H1 (cell line): ENCODE results near the gene MEF2A. TPM values are rescaled to one million over a fixed set of nuclear protein-coding genes. Genes with fewer than 3 reads are reported as not detected.

Experiments
- PHF8 ChIP-seq: fragments of 200-600 bp; sonication (generic); conservative IDR thresholded peaks from 2 replicates; pipeline ENCODE4 v1.7.1; 2012; ENCODE audit warnings: low read depth, mild to moderate bottlenecking, inconsistent platforms, low read length, moderate library complexity
- polyA plus RNA-seq, 7 experiments: library from polyadenylated mRNA; depleted of rRNA in 3 of 7; stranded (reverse) in 5 of 7; unstranded in 2 of 7; fragments of >200 nt in 5 of 7; fragments of 200-250 nt in 2 of 7; gene quantifications; 1 replicate in 5 of 7; 2 replicates in 1 of 7; 4 replicates in 1 of 7; pipeline versions ENCODE4 v1.2.1 to v1.2.3, GENCODE V29; 2011 to 2013; ENCODE audit warnings: missing spikeins in 2 of 7, mixed read lengths in 2 of 7
- total RNA-seq: library from RNA; stranded (reverse); fragmentation: NEBNext Ultra II Directional; extraction: Animal tissue kit (Norgen Biotek cat#: 25700); gene quantifications from 2 replicates; pipeline ENCODE4 v1.2.1, GENCODE V29; 2021
- TF ChIP-seq, protein P1 (sequence below): fragments of 300-600 bp; sonication (generic); IDR thresholded peaks from 2 replicates; pipeline ENCODE4 v1.7.1; 2012; ENCODE audit warnings: low read length, moderate library complexity, mild to moderate bottlenecking, inconsistent platforms; ENCODE audit not compliant: insufficient replicate concordance

The MEF2A gene
- total and polyA plus RNA-seq, 2 of the 8 experiments (the other 6 are each of a cell fraction or from before 2014, with no cell fraction given): 15.6 to 22.5 TPM

DNA sequence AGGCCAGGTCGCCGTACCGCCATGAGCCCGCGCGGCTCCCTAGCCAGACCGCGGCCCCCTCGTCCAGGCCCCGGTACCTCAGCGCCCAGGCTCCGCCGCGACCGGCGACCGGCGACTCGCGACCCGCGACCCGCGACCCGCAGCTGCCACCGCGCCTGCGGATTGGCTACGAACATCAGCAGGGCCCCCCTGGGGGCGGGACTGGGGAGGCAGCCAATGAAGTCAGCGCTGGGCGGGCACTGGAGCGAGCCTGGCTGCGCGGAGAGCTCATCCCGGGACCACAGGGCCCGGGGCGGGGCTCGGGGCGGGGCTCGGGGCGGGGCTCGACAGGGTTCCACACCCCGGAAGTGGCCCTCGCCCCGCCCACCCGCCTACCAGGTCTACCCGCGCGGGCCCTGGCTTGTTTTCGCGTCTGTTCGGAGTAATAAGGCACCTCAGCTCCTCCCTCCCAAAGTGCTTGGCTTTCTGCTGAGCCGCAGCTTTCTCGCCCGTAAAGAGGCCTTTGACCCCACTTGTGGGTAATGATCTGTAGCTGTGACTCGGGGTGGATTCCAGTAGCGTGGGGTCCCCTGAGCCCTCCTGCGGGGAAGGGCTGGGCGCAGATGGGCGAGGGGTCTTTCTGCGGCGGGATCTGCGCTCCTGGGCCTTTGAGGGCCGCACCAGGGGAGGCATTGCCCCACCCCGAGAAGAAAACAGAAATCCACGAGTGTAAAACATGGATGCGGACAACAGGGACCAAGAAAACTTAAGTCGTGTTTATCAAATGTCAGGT, 167.7 kb downstream of the MEF2A start, which contains the start of gene LYSMD4 (continued):
- TF ChIP-seq, protein P1, sequence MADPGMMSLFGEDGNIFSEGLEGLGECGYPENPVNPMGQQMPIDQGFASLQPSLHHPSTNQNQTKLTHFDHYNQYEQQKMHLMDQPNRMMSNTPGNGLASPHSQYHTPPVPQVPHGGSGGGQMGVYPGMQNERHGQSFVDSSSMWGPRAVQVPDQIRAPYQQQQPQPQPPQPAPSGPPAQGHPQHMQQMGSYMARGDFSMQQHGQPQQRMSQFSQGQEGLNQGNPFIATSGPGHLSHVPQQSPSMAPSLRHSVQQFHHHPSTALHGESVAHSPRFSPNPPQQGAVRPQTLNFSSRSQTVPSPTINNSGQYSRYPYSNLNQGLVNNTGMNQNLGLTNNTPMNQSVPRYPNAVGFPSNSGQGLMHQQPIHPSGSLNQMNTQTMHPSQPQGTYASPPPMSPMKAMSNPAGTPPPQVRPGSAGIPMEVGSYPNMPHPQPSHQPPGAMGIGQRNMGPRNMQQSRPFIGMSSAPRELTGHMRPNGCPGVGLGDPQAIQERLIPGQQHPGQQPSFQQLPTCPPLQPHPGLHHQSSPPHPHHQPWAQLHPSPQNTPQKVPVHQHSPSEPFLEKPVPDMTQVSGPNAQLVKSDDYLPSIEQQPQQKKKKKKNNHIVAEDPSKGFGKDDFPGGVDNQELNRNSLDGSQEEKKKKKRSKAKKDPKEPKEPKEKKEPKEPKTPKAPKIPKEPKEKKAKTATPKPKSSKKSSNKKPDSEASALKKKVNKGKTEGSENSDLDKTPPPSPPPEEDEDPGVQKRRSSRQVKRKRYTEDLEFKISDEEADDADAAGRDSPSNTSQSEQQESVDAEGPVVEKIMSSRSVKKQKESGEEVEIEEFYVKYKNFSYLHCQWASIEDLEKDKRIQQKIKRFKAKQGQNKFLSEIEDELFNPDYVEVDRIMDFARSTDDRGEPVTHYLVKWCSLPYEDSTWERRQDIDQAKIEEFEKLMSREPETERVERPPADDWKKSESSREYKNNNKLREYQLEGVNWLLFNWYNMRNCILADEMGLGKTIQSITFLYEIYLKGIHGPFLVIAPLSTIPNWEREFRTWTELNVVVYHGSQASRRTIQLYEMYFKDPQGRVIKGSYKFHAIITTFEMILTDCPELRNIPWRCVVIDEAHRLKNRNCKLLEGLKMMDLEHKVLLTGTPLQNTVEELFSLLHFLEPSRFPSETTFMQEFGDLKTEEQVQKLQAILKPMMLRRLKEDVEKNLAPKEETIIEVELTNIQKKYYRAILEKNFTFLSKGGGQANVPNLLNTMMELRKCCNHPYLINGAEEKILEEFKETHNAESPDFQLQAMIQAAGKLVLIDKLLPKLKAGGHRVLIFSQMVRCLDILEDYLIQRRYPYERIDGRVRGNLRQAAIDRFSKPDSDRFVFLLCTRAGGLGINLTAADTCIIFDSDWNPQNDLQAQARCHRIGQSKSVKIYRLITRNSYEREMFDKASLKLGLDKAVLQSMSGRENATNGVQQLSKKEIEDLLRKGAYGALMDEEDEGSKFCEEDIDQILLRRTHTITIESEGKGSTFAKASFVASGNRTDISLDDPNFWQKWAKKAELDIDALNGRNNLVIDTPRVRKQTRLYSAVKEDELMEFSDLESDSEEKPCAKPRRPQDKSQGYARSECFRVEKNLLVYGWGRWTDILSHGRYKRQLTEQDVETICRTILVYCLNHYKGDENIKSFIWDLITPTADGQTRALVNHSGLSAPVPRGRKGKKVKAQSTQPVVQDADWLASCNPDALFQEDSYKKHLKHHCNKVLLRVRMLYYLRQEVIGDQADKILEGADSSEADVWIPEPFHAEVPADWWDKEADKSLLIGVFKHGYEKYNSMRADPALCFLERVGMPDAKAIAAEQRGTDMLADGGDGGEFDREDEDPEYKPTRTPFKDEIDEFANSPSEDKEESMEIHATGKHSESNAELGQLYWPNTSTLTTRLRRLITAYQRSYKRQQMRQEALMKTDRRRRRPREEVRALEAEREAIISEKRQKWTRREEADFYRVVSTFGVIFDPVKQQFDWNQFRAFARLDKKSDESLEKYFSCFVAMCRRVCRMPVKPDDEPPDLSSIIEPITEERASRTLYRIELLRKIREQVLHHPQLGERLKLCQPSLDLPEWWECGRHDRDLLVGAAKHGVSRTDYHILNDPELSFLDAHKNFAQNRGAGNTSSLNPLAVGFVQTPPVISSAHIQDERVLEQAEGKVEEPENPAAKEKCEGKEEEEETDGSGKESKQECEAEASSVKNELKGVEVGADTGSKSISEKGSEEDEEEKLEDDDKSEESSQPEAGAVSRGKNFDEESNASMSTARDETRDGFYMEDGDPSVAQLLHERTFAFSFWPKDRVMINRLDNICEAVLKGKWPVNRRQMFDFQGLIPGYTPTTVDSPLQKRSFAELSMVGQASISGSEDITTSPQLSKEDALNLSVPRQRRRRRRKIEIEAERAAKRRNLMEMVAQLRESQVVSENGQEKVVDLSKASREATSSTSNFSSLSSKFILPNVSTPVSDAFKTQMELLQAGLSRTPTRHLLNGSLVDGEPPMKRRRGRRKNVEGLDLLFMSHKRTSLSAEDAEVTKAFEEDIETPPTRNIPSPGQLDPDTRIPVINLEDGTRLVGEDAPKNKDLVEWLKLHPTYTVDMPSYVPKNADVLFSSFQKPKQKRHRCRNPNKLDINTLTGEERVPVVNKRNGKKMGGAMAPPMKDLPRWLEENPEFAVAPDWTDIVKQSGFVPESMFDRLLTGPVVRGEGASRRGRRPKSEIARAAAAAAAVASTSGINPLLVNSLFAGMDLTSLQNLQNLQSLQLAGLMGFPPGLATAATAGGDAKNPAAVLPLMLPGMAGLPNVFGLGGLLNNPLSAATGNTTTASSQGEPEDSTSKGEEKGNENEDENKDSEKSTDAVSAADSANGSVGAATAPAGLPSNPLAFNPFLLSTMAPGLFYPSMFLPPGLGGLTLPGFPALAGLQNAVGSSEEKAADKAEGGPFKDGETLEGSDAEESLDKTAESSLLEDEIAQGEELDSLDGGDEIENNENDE: no peak
- TF ChIP-seq PHF8: peak; percentile 57
